HepG2 (cell line): ENCODE measurements around the gene SLC7A11. TPM values are rescaled to one million over a fixed set of nuclear protein-coding genes. Genes with fewer than 3 reads are reported as not detected.

Experiments
- ARNT2 ChIP-seq: sonication (generic); formaldehyde crosslinking; IDR thresholded peaks from 2 replicates; pipeline ENCODE4 v1.8.0; 2022; ENCODE audit warnings: mild to moderate bottlenecking, low read depth, missing genetic modification reagents, moderate library complexity
- ERF ChIP-seq: IDR thresholded peaks from 2 replicates; pipeline ENCODE4 v1.6.1; 2018; ENCODE audit warnings: missing biosample characterization, missing genetic modification reagents
- FOXJ3 ChIP-seq: sonication (generic); formaldehyde crosslinking; IDR thresholded peaks from 2 replicates; pipeline ENCODE4 v1.4.0; 2020; ENCODE audit warnings: missing genetic modification reagents, mild to moderate bottlenecking, borderline replicate concordance
- GABPA ChIP-seq, 2 experiments: IDR thresholded peaks; 2 replicates each; pipeline ENCODE4 v1.6.1; 2011 to 2016; ENCODE audit warnings: low read depth in 2 of 2, low read length in 1 of 2, missing biosample characterization in 1 of 2, missing genetic modification characterization in 1 of 2
- HIC2 ChIP-seq: sonication (generic); formaldehyde crosslinking; IDR thresholded peaks from 2 replicates; pipeline ENCODE4 v1.9.0; 2022; ENCODE audit warnings: low read depth, missing genetic modification reagents
- HMG20A ChIP-seq: IDR thresholded peaks from 2 replicates; pipeline ENCODE4 v1.6.1; 2016; ENCODE audit warnings: borderline replicate concordance
- IKZF5 ChIP-seq: IDR thresholded peaks from 2 replicates; pipeline ENCODE4 v1.6.1; 2018; ENCODE audit warnings: missing genetic modification reagents, mild to moderate bottlenecking, missing compliant biosample characterization
- JUN ChIP-seq: sonication (generic); formaldehyde crosslinking; IDR thresholded peaks from 2 replicates; pipeline ENCODE4 v1.4.0; 2020; ENCODE audit warnings: mild to moderate bottlenecking, missing genetic modification reagents
- KLF6 ChIP-seq: IDR thresholded peaks from 2 replicates; pipeline ENCODE4 v1.8.0; 2016; ENCODE audit warnings: missing biosample characterization, missing genetic modification reagents
- MAX ChIP-seq: IDR thresholded peaks from 2 replicates; pipeline ENCODE4 v1.6.1; 2012; ENCODE audit warnings: inconsistent platforms
- MXD1 ChIP-seq: sonication (generic); formaldehyde crosslinking; IDR thresholded peaks from 2 replicates; pipeline ENCODE4 v1.4.0; 2020; ENCODE audit warnings: mild to moderate bottlenecking, missing genetic modification reagents
- SMC3 ChIP-seq: IDR thresholded peaks from 2 replicates; pipeline ENCODE4 v1.6.1; 2011; ENCODE audit warnings: low read length, improper control_type of control experiment
- SRF ChIP-seq: IDR thresholded peaks from 2 replicates; pipeline ENCODE4 v1.6.1; 2011; ENCODE audit warnings: mild to moderate bottlenecking, low read depth, low read length, moderate library complexity
- TIGD3 ChIP-seq: sonication (generic); formaldehyde crosslinking; IDR thresholded peaks from 2 replicates; pipeline ENCODE4 v1.5.1; 2020; ENCODE audit warnings: mild to moderate bottlenecking, missing genetic modification reagents, borderline replicate concordance
- WIZ ChIP-seq: sonication (generic); formaldehyde crosslinking; IDR thresholded peaks from 2 replicates; pipeline ENCODE4 v1.5.1; 2020; ENCODE audit warnings: mild to moderate bottlenecking, missing genetic modification reagents
- ZFP91 ChIP-seq: sonication (generic); formaldehyde crosslinking; IDR thresholded peaks from 2 replicates; pipeline ENCODE4 v1.9.0; 2022; ENCODE audit warnings: missing genetic modification reagents, mild to moderate bottlenecking, borderline replicate concordance
- ZKSCAN1 ChIP-seq: fragments of 150-350 bp; IDR thresholded peaks from 2 replicates; pipeline ENCODE4 v1.6.1; 2014; ENCODE audit warnings: low read length
- ZNF17 ChIP-seq: sonication (generic); formaldehyde crosslinking; IDR thresholded peaks from 2 replicates; pipeline ENCODE4 v1.5.0; 2020; ENCODE audit warnings: mild to moderate bottlenecking, missing genetic modification reagents
- ZNF280B ChIP-seq: sonication (generic); formaldehyde crosslinking; IDR thresholded peaks from 2 replicates; pipeline ENCODE4 v1.5.0; 2020; ENCODE audit warnings: missing genetic modification reagents, mild to moderate bottlenecking, borderline replicate concordance
- ZNF33A ChIP-seq: sonication (generic); formaldehyde crosslinking; IDR thresholded peaks from 2 replicates; pipeline ENCODE4 v1.5.1; 2020; ENCODE audit warnings: missing genetic modification reagents, mild to moderate bottlenecking, moderate library complexity, borderline replicate concordance
- ZNF564 ChIP-seq: sonication (generic); formaldehyde crosslinking; IDR thresholded peaks from 2 replicates; pipeline ENCODE4 v1.8.1; 2023; ENCODE audit warnings: mild to moderate bottlenecking, missing genetic modification reagents
- polyA plus RNA-seq, 8 experiments: library from polyadenylated mRNA; depleted of rRNA in 3 of 8; stranded (reverse) in 7 of 8; unstranded in 1 of 8; fragments of >200 nt; fragmentation: Illumina TruSeq in 4 of 8; extraction: Trizol in 4 of 8; gene quantifications; 2 replicates each; pipeline versions ENCODE4 v1.2.1 to v1.2.3, GENCODE V29; 2011 to 2016; ENCODE audit warnings: low read depth in 4 of 8, missing spikeins in 1 of 8, mixed read lengths in 1 of 8; ENCODE audit not compliant: insufficient read depth in 1 of 8
- total RNA-seq, 5 experiments: library from RNA; depleted of rRNA; stranded (reverse); fragments of >200 nt; fragmentation: Illumina TruSeq; extraction: Trizol; gene quantifications; 2 replicates each; pipeline ENCODE4 v1.2.3, GENCODE V29; 2016; ENCODE audit warnings: low read depth in 1 of 5

The SLC7A11 gene
- total and polyA plus RNA-seq, 2 of the 13 experiments (the other 11 are each of a cell fraction or from before 2014, with no cell fraction given), result 15.7 to 17.5 TPM

- TF ChIP-seq ZFP91 (no peak), IKZF5 (CRISPR knock-in tag) (peak; percentile 85; the same call in 1 of the 2 replicates), ZNF17 (CRISPR knock-in tag) (no peak), SRF (no peak), HIC2 (CRISPR knock-in tag) (peak; percentile 42; the same call in 1 of the 2 replicates), HMG20A (CRISPR knock-in tag) (peak; percentile 92), ZNF564 (no peak), WIZ (no peak), TIGD3 (CRISPR knock-in tag) (no peak), ZNF280B (CRISPR knock-in tag) (no peak), ERF (peak; percentile 64), ZNF33A (CRISPR knock-in tag) (no peak), MAX (peak; percentile 44; the same call in 1 of the 2 replicates), ZKSCAN1 (no peak), GABPA (IDR thresholded peaks at IDR 0.05; ENCODE audit: low read depth, low read length) (no peak), GABPA (CRISPR knock-in tag; IDR thresholded peaks at IDR 0.05; ENCODE audit: low read depth) (peak; percentile 74), MXD1 (no peak), KLF6 (CRISPR knock-in tag) (no peak), SMC3 (peak; percentile 31), FOXJ3 (CRISPR knock-in tag) (peak; percentile 86; the same call in 1 of the 2 replicates), JUN (peak; percentile 91), ARNT2 (CRISPR knock-in tag) (peak; percentile 40; the same call in 1 of the 2 replicates)
Observed at GRCh38 chr4:138199568-138200235, 42.4 kb downstream of the SLC7A11 start (continued).
